Right ventricle myocardium inferior (tissue), 1 donor: ENCODE data around the gene COL23A1. TPM values are rescaled to one million over a fixed set of nuclear protein-coding genes. Genes with fewer than 3 reads are reported as not detected.

Source experiments
- ATAC-seq: fragments of 200-7000 bp; cut with Tn5 transposase; one replicate; pipeline ENCODE4 v1.9.1; 2020; ENCODE audit warnings: mild to moderate bottlenecking, moderate library complexity
- DNase-seq: peaks from one replicate; pipeline ENCODE4 v3.0.0; 2021; ENCODE audit errors: missing footprints
- intact Hi-C: fragments of 100-400 bp; cut with DNase I; formaldehyde crosslinking; loops from one replicate; pipeline ENCODE4 v1.11.0; 2022
- total RNA-seq: library from RNA; stranded (reverse); fragmentation: NEBNext Ultra II Directional; extraction: Animal tissue kit (Norgen Biotek cat#: 25700); gene quantifications from one replicate; pipeline ENCODE4 v1.2.1, GENCODE V29; 2021
- donor health status: DM: no; HTN: yes; CAD: no; lungs with severe emphysema.

COL23A1 gene
- total RNA-seq, 1 donor from 2014 or later: 22.5 TPM

- intact Hi-C loops: no loop called here
- ATAC-seq (no peak), DNase-seq (no peak)
Observed at GRCh38 chr5:178520851-178521250, 69.3 kb downstream of the COL23A1 start.

GRCh38 chr5:178519804-178520203 lies 70.4 kb downstream of the COL23A1 start:
- intact Hi-C loops: no loop called here
- DNase-seq (no peak), ATAC-seq (no peak)

- DNase-seq (no peak), ATAC-seq (no peak)
- intact Hi-C loops: no loop called here
Observed at GRCh38 chr5:178519155-178519554, 71.0 kb downstream of the COL23A1 start.

GRCh38 chr5:178516504-178517235 lies 73.5 kb downstream of the COL23A1 start:
- DNase-seq: no peak
- no peak for ATAC-seq
- intact Hi-C loops: no loop called here

GRCh38 chr5:178515776-178516503 lies 74.3 kb downstream of the COL23A1 start:
- ATAC-seq (no peak), DNase-seq (no peak)
- intact Hi-C loops: no loop called here

GRCh38 chr5:178514851-178515418 lies 75.3 kb downstream of the COL23A1 start:
- ATAC-seq (no peak), DNase-seq (no peak)

GRCh38 chr5:178511172-178511571 lies 79.0 kb downstream of the COL23A1 start:
- no peak for ATAC-seq
- intact Hi-C loops: no loop called here
- no peak for DNase-seq

More at GRCh38 chr5:178514851-178515418, 75.3 kb downstream of the COL23A1 start:
- intact Hi-C loops: no loop called here

GRCh38 chr5:178509491-178510057 lies 80.6 kb downstream of the COL23A1 start:
- ATAC-seq (no peak), DNase-seq (no peak)
- intact Hi-C loops: no loop called here

- ATAC-seq: no peak
- DNase-seq: no peak
- intact Hi-C loops: no loop called here
Observed at GRCh38 chr5:178507151-178507932, 82.9 kb downstream of the COL23A1 start.

- DNase-seq: no peak
- ATAC-seq: no peak
- intact Hi-C loops: no loop called here
Observed at GRCh38 chr5:178505639-178506407, 84.4 kb downstream of the COL23A1 start.

- intact Hi-C loops: no loop called here
- DNase-seq (no peak), ATAC-seq (no peak)
Observed at GRCh38 chr5:178504340-178504960, 85.7 kb downstream of the COL23A1 start.

- intact Hi-C loops: no loop called here
- ATAC-seq (no peak), DNase-seq (no peak)
Observed at GRCh38 chr5:178502401-178503100, 87.6 kb downstream of the COL23A1 start.

- intact Hi-C loops: no loop called here
- ATAC-seq: no peak
- DNase-seq: no peak
Observed at GRCh38 chr5:178499352-178499751, 90.8 kb downstream of the COL23A1 start.

- ATAC-seq (no peak), DNase-seq (no peak)
- intact Hi-C loops: no loop called here
Observed at GRCh38 chr5:178496642-178497041, 93.6 kb downstream of the COL23A1 start.

GRCh38 chr5:178496214-178496613 lies 94.0 kb downstream of the COL23A1 start:
- ATAC-seq (no peak), DNase-seq (no peak)

GRCh38 chr5:178495706-178496105 lies 94.5 kb downstream of the COL23A1 start:
- DNase-seq (no peak), ATAC-seq (no peak)
- intact Hi-C loops: no loop called here

More at GRCh38 chr5:178496214-178496613, 94.0 kb downstream of the COL23A1 start:
- intact Hi-C loops: no loop called here

GRCh38 chr5:178492278-178492677 lies 97.9 kb downstream of the COL23A1 start:
- ATAC-seq (no peak), DNase-seq (no peak)
- intact Hi-C loops: no loop called here
